OCI-LY7 (cell line): Measurements from ENCODE around the gene ID3. TPM values are rescaled to one million over a fixed set of nuclear protein-coding genes. Genes with fewer than 3 reads are reported as not detected.

ENCODE experiments used
- BruUV-seq: library from RNA; stranded (reverse); fragments of 400-500 nt; replicated peaks from 2 replicates; lab custom pipeline; 2021; lab: Mats Ljungman, UMichigan
- CTCF ChIA-PET: fragments of 300-600 bp; sonication (Branson Sonifier 250); formaldehyde crosslinking; loops from one replicate; lab custom pipeline; 2022; ENCODE audit warnings: antibody characterized with exemption; ENCODE audit not compliant: unreplicated experiment; lab: Charles Lee
- POLR2A ChIA-PET: fragments of 300-600 bp; sonication (Branson Sonifier 250); formaldehyde crosslinking; loops from one replicate; lab custom pipeline; 2022; ENCODE audit warnings: antibody characterized with exemption; lab: Charles Lee
- DNase-seq: peaks from one replicate; pipeline ENCODE4 v3.0.0-alpha.2; 2015; ENCODE audit warnings: low spot score
- H2AFZ ChIP-seq: fragments of 200-600 bp; sonication (generic), shearing (Covaris generic); 2 replicates; pipeline ENCODE4 v1.6.1; 2014; ENCODE audit warnings: mild to moderate bottlenecking, antibody characterized with exemption, low read length, moderate library complexity
- H3K27ac ChIP-seq: fragments of 200-600 bp; sonication (generic); 2 replicates; pipeline ENCODE4 v1.5.1; 2014; ENCODE audit warnings: mixed run types, low read depth, mild to moderate bottlenecking, moderate library complexity, low read length, inconsistent platforms; ENCODE audit not compliant: poor library complexity, severe bottlenecking
- H3K36me3 ChIP-seq: fragments of 200-600 bp; sonication (generic); 2 replicates; pipeline ENCODE4 v1.6.1; 2014; ENCODE audit warnings: mild to moderate bottlenecking, antibody characterized with exemption, low read length, moderate library complexity, mixed read lengths; ENCODE audit not compliant: insufficient read depth
- H3K4me1 ChIP-seq: fragments of 200-600 bp; sonication (generic); 2 replicates; pipeline ENCODE4 v1.5.1; 2014; ENCODE audit warnings: mild to moderate bottlenecking, low read length; ENCODE audit not compliant: insufficient read depth, poor library complexity, severe bottlenecking
- H3K4me2 ChIP-seq: fragments of 200-600 bp; sonication (generic); 2 replicates; pipeline ENCODE4 v1.6.1; 2014; ENCODE audit warnings: mild to moderate bottlenecking, low read length
- H3K4me3 ChIP-seq: fragments of 200-600 bp; sonication (generic); 2 replicates; pipeline ENCODE4 v1.5.1; 2014; ENCODE audit warnings: mild to moderate bottlenecking, low read depth, low read length; ENCODE audit not compliant: poor library complexity, severe bottlenecking
- H3K79me2 ChIP-seq: fragments of 200-600 bp; sonication (generic); 2 replicates; pipeline ENCODE4 v1.6.1; 2016; ENCODE audit warnings: low read depth, mild to moderate bottlenecking, low read length, moderate library complexity, mixed read lengths; ENCODE audit not compliant: insufficient read depth
- H3K9me2 ChIP-seq: fragments of 200-600 bp; sonication (generic); 2 replicates; pipeline ENCODE4 v1.6.1; 2016; ENCODE audit warnings: mild to moderate bottlenecking, low read length, mixed read lengths; ENCODE audit not compliant: insufficient read depth
- H3K9me3 ChIP-seq: fragments of 200-600 bp; sonication (generic); 2 replicates; pipeline ENCODE4 v1.6.1; 2014; ENCODE audit warnings: mild to moderate bottlenecking, mixed run types, low read length, mixed read lengths
- H4K20me1 ChIP-seq: fragments of 200-600 bp; sonication (generic); 2 replicates; pipeline ENCODE4 v1.6.1; 2014; ENCODE audit warnings: mild to moderate bottlenecking, antibody characterized with exemption, low read length, moderate library complexity, mixed read lengths; ENCODE audit not compliant: insufficient read depth
- EZH2phosphoT487 ChIP-seq: fragments of 200-600 bp; sonication (generic); IDR thresholded peaks from 2 replicates; pipeline ENCODE4 v1.6.1; 2018; ENCODE audit warnings: low read depth, borderline replicate concordance, mild to moderate bottlenecking, mixed run types, antibody characterized with exemption, low read length, moderate library complexity, mixed read lengths
- intact Hi-C: fragments of 100-400 bp; cut with micrococcal nuclease; formaldehyde crosslinking; loops from one replicate; pipeline ENCODE4 v1.10.0; 2022; ENCODE audit not compliant: unreplicated experiment
- total RNA-seq, 2 experiments: library from RNA; depleted of rRNA in 1 of 2; stranded (reverse); fragments of >200 nt in 1 of 2; shearing (Covaris generic) in 1 of 2; gene quantifications; 2 replicates each; pipeline ENCODE4 v1.2.3, GENCODE V29; 2014 to 2022
- TF ChIP-seq, protein P1 (sequence below): fragments of 200-600 bp; sonication (generic); conservative IDR thresholded peaks from 2 replicates; pipeline ENCODE4 v1.5.1; 2014; ENCODE audit warnings: mild to moderate bottlenecking, antibody characterized with exemption, low read length, moderate library complexity, mixed read lengths

ID3 gene
- total RNA-seq, 2 experiments from 2014 or later = 629 to 1,658 TPM

DNA sequence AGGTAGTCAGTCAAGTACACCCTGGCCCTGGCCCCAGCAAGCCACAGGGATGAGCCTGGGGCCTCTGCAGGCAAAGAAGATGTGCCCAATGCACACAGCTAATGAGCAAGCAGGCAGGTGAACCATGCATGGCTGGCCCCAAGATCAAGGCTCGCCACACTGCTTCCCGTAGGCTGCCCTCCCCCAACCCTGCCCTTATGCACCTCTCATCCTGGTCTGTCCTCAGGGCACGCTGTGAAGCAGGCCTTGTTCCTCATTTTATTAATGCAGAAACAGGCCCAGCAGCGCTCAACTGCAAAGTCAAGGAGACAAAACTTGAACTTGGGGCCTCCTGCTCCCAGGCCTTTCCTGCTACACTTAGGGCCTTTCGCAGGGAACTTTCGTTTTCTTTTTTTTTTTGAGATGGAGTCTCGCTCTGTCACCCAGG, 35.6 kb upstream of the ID3 start:
- Histone ChIP-seq H4K20me1 (no peaks in the 10 kb centered on the region), H2AFZ (no peak overlapping the region), H3K9me2 (no peaks in the 10 kb centered on the region), H3K9me3 (no peaks in the 10 kb centered on the region), H3K4me1 (peaks cover 100% of the 10 kb centered on the region), H3K36me3 (no peaks in the 10 kb centered on the region), H3K27ac (peak overlapping the region; percentile 94), H3K4me2 (peak overlapping the region; percentile 88), H3K79me2 (peaks cover 7% of the 10 kb centered on the region; the same call in 1 of the 2 replicates), H3K4me3 (peak overlapping the region; percentile 60)
- ChIA-PET POLR2A (interaction anchor here (0.6 to 13.7 kb wide), 10 partner anchors 12 to 276 kb away, joined by 3 to 261 read pairs (median 16); partner anchors contain the start of gene ID3), CTCF (interaction anchor here (0.6 to 1.2 kb wide), 4 partner anchors 20 to 200 kb away, joined by 3 to 9 read pairs (median 4); no protein-coding TSS in a partner anchor)
- peak; percentile 94 for DNase-seq
- no TSS peak for BruUV-seq
- no peak for TF ChIP-seq EZH2phosphoT487
- intact Hi-C loops = no loop called here

DNA sequence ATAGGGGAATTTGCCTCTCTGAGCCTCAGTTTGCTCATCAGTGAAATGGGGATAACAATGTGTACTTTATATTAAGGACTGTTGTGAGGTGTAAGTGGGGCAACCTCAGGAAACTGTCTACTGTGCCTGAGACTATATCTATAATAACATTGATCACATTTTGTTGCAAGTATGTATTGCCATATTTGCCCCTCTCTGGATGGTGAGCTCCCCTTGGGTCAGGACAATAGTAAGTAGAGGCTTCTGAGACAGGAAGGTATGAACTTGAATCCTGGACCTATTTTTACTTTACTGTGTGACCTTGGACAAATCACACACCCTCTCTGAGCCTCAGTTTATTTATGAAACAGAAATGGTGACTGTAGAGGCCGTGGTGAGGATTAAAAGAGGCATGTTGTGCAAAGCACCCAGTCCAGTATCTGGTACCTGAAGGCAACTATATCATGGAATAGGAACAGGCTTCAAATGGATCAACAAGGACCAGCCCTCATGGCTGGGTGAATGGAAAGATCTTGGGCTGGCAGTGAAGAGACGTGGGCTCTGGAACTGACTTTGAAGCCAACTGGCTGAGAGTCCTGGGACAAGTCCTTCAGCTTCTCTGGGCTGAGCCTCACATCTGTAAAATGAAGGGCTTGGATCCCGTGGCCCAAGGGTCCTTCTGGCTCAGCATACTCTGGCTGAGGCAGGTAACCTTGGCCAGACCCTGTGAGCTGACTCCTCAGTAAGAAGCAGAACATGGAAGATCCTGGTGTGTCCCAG, 35.0 kb upstream of the ID3 start:
- Histone ChIP-seq H3K79me2 (peaks cover 5% of the 10 kb centered on the region; the same call in 1 of the 2 replicates), H3K9me3 (no peaks in the 10 kb centered on the region), H4K20me1 (no peaks in the 10 kb centered on the region), H3K4me3 (peak overlapping the region; percentile 60), H3K4me1 (peaks cover 100% of the 10 kb centered on the region), H3K9me2 (no peaks in the 10 kb centered on the region), H2AFZ (no peak overlapping the region), H3K36me3 (no peaks in the 10 kb centered on the region), H3K4me2 (peak overlapping the region; percentile 88), H3K27ac (peak overlapping the region; percentile 94)
- CTCF ChIA-PET = interaction anchor here (1.1 to 1.8 kb wide), 4 partner anchors 17 to 48 kb away, joined by 3 to 5 read pairs (median 4); no protein-coding TSS in a partner anchor
- TSS peak; percentile 73 for BruUV-seq
- no peak for TF ChIP-seq EZH2phosphoT487
- TF ChIP-seq, protein P1, sequence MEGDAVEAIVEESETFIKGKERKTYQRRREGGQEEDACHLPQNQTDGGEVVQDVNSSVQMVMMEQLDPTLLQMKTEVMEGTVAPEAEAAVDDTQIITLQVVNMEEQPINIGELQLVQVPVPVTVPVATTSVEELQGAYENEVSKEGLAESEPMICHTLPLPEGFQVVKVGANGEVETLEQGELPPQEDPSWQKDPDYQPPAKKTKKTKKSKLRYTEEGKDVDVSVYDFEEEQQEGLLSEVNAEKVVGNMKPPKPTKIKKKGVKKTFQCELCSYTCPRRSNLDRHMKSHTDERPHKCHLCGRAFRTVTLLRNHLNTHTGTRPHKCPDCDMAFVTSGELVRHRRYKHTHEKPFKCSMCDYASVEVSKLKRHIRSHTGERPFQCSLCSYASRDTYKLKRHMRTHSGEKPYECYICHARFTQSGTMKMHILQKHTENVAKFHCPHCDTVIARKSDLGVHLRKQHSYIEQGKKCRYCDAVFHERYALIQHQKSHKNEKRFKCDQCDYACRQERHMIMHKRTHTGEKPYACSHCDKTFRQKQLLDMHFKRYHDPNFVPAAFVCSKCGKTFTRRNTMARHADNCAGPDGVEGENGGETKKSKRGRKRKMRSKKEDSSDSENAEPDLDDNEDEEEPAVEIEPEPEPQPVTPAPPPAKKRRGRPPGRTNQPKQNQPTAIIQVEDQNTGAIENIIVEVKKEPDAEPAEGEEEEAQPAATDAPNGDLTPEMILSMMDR = no peak
- no peak for DNase-seq
- intact Hi-C loops = no loop called here
- POLR2A ChIA-PET = interaction anchor here (0.7 to 13.7 kb wide), 10 partner anchors 13 to 62 kb away, joined by 3 to 261 read pairs (median 42); partner anchors contain the start of gene ID3

DNA sequence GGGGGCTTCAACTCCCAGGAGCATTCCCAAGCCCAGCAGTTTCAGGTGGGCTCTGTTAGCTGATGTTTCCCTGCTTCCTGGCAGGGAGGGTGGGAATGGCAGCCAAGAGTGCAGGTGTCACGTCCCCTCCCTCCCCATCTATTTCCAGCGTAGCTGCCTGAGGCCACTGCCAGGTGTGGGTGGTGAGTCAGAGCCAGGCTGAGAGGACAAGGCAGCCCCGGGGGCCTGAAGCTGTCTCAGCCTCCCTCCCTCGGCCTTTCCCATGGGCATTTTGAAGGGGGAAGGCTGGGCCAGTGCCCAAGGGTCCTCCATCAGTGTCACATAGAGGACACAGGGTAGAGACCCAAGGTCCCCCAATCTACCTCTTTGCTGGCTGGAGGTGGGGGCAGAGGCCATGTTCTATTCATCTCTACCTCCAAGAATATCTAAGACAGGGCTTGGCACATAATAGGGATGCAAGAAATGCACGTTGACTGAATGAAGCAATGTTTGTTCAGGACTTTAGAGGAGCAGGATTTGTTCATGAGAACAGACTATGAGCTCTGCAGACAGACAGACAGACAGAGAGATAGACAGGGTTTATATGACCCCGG, 34.4 kb upstream of the ID3 start:
- no TSS peak for BruUV-seq
- POLR2A ChIA-PET = interaction anchor here (0.6 to 13.7 kb wide), 12 partner anchors 8 to 61 kb away, joined by 3 to 261 read pairs (median 42); partner anchors contain the start of gene ID3
- H3K79me2 ChIP-seq = peaks cover 5% of the 10 kb centered on the region; the same call in 1 of the 2 replicates
- H3K9me2 ChIP-seq = no peaks in the 10 kb centered on the region
- peak overlapping the region; percentile 60 for H3K4me3 ChIP-seq
- no peak for TF ChIP-seq EZH2phosphoT487
- TF ChIP-seq, protein P1 = no peak
- no peaks in the 10 kb centered on the region for H3K9me3 ChIP-seq
- no peak overlapping the region for H2AFZ ChIP-seq
- H3K4me2 ChIP-seq = peak overlapping the region; percentile 88
- H3K27ac ChIP-seq = peak overlapping the region; percentile 94
- intact Hi-C loops = loop anchor here (1.0 to 2.0 kb wide), 2 partner anchors 20 to 41 kb away; no protein-coding TSS in a partner anchor
- no peaks in the 10 kb centered on the region for H4K20me1 ChIP-seq
- CTCF ChIA-PET = interaction anchor here (0.7 to 1.8 kb wide), 4 partner anchors 17 to 42 kb away, joined by 3 to 5 read pairs (median 4); no protein-coding TSS in a partner anchor
- DNase-seq = peak; percentile 81
- H3K4me1 ChIP-seq = peaks cover 100% of the 10 kb centered on the region
- H3K36me3 ChIP-seq = no peaks in the 10 kb centered on the region
